ENCODE data around the gene ARFGAP2. TPM values are rescaled to one million over a fixed set of nuclear protein-coding genes. Genes with fewer than 3 reads are reported as not detected.

Gene ARFGAP2
- total RNA-seq, 4 donors from 2014 or later = 141 to 203 (median 178) TPM

- TF ChIP-seq CTCF (IDR thresholded peaks at IDR 0.05; ENCODE audit: low read depth) = no peak
These were observed 3.5 kb upstream of the ARFGAP2 start for GRCh38 chr11:47180006-47180787.

DNA sequence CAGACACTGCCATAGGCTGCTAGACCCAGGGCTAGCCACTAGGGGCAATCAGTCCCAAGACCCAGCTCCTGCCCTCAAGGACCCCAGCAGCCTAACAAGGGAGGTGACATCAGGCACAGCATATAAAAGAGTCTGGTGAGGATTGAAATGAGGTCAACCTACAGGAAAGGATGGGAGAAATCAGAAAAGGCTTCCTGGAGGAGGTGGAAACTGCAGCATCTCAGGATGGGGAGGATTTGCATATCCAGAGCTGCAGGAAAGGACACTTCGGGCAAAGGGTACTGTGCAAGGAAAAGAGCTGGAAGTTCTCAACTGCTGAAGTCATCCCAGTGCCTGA is 2.9 kb upstream of the ARFGAP2 start:
- no peak for TF ChIP-seq CTCF (IDR thresholded peaks at IDR 0.05; ENCODE audit: low read depth)

DNA sequence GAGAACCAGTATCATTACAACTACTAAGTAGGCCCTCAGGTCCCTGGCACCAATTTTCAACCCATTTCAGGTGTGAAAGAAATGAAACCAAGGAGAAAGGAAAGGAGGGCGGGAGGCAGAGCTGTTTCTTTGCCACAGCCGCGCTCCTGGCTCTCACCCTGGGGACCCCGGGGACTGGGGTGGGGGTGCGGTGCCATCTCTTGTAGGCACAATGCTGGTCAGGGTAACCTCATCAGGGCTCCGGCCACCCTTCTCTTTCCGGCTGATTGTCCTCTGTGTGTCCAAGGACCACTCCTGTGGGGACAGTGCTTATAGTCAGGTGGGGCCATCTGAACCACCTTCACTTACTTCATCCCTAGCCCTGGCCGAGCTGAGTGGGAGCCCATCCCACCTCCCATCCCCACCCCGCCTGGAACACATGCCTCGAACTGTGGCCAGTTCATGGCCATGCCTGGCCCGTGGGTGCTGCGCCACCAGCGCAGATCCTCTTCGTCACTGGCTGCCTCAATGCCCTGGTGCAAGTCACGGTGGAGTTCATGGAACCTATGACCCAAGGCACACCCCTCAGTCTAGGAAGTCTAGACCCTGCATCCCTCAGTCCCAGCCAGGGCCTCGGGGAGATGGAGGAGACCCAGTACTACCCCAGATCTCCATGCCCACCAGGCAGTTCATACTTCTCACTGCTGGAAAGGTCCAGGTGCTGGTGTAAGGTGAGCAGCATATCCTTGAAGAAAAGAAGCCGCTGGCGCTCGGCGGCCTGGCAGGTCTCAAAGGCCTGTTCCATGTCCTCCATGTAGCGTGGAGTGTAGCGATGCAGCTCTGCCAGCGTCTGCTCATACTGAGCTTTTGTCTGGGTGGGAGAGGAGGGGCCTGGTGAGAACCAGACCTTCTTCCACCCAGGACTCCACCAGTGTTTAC is 2.3 kb upstream of the ARFGAP2 start:
- no peak for TF ChIP-seq CTCF (IDR thresholded peaks at IDR 0.05; ENCODE audit: low read depth)

DNA sequence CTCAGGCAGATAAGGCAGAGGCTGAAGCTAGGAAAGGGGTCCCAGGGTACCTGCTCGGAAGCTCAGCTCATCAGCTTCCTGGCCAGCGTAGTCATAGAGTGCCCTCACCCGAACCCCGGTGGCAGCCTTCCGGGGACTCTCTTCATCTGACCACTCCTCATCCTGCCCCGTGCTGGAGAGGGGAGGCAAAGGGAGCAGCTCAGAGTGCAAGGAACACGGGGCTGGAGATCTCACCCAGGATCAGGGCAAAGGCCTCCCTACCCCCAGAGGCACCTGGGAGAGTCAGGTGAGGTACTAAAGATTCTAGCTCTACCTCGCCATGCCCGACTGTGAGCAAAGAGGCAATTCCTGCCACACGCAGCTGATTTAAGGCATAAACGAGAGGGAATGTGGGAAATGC is 1.6 kb upstream of the ARFGAP2 start:
- no peak for TF ChIP-seq CTCF (IDR thresholded peaks at IDR 0.05; ENCODE audit: low read depth)

- no peak for TF ChIP-seq CTCF (IDR thresholded peaks at IDR 0.05; ENCODE audit: low read depth)
These were observed 1.2 kb upstream of the ARFGAP2 start for GRCh38 chr11:47177846-47178245.

DNA sequence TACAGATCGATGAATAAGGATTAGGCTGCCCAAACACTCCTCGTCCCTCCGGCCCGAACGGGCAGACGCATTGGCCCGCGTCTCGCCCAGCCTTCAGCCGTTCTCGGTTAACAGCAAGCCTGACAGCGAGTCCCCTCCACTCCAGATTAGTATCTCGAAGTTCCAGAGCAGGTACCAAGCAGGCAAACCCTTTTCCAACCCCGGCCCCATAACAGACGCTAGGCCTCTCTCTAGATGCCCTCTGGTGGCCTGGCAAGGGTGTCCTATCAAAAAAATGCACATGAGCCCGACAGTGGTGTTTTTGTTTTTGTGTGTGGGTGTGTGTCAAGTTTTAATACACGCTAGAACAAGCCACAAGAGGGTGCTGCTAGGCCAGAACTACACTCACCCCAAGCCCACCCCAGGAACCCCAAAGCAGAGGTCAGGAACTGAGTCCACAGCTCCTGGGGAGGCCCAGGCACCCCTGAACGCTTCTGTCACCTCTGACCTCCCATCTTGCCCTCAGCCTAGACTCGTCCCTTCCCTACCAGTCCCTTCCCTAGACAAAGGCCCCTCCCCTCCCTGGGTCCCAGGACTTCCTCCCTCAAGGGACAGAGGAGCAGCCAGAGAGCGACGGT is 658 bp upstream of the ARFGAP2 start:
- no peak for TF ChIP-seq CTCF (IDR thresholded peaks at IDR 0.05; ENCODE audit: low read depth)
